Measurements from ENCODE around the gene R3HDM2.

- TF ChIP-seq CTCF (IDR thresholded peaks at IDR 0.05) (no peak), POLR2A (IDR thresholded peaks at IDR 0.05) (no peak)
Observed at GRCh38 chr12:57210926-57211692, 219.7 kb downstream of the R3HDM2 start.
